ENCODE results near the gene WWOX. TPM values are rescaled to one million over a fixed set of nuclear protein-coding genes. Genes with fewer than 3 reads are reported as not detected.

The WWOX gene
- total RNA-seq = 15.1 and 16.8 TPM in 2 replicates

DNA sequence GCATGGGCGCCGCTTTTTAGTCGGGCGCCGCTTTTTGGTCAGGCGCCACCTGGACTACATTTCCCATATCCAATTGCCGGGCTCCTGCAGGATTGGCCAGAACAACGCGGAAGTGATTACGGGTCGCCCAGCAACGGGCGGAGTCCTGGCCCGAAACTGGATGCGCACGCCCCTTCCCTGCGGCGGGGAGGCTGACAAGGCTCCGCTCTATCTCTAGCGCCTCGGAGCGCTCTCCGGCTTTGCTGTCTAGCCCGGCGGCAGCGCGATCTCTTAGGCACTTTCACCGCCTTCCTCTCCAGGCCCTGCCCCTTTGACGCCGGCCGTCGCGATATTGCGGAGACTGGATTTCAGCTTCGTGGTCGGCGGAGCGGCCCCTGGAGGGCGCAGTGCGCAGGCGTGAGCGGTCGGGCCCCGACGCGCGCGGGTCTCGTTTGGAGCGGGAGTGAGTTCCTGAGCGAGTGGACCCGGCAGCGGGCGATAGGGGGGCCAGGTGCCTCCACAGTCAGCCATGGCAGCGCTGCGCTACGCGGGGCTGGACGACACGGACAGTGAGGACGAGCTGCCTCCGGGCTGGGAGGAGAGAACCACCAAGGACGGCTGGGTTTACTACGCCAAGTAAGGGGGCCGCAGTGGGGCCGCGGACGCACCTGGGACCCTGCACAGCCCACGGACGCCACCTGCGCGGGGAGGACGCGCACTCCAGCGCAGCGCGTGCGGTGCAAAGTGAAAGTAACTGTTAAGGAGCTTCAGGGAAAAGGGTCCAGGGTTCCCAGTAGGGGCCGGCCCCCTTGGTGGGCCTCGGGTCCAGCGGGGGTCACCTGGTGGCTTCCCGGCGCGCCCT lies at the start of gene WWOX:
TSS of gene WWOX (plus strand) at position 384 of the 841 bp plus-strand sequence.

Other genes with a start within 250 kb of the WWOX start
- not detected in 2 replicates for gene CLEC3A, start 77.1 kb upstream of the WWOX start, total RNA-seq

Measured in dermis lymphatic vessel endothelial cell (primary cell).